Choroid plexus epithelial cell (primary cell): ENCODE data around the gene FGGY.
A peak's percentile ranks its signal among the peaks of the same experiment; 100 is the strongest.

ENCODE experiments used
- DNase-seq: peaks from one replicate; pipeline ENCODE4 v3.0.0-alpha.2; 2010; ENCODE audit warnings: low read depth
- H3K4me3 ChIP-seq: 2 replicates; pipeline ENCODE4 v1.5.1; 2011; ENCODE audit warnings: low read depth, mild to moderate bottlenecking, control low read depth, low read length, moderate library complexity
- TF ChIP-seq, protein P1 (sequence below): conservative IDR thresholded peaks from 2 replicates; pipeline ENCODE4 v1.5.1; 2011; ENCODE audit warnings: low read depth, mild to moderate bottlenecking, control low read depth, inconsistent platforms, low read length, moderate library complexity

FGGY gene

GRCh38 chr1:59625384-59625783, 328.5 kb downstream of the FGGY start:
- no peak overlapping the region for H3K4me3 ChIP-seq
- DNase-seq, result no peak
- TF ChIP-seq, protein P1, sequence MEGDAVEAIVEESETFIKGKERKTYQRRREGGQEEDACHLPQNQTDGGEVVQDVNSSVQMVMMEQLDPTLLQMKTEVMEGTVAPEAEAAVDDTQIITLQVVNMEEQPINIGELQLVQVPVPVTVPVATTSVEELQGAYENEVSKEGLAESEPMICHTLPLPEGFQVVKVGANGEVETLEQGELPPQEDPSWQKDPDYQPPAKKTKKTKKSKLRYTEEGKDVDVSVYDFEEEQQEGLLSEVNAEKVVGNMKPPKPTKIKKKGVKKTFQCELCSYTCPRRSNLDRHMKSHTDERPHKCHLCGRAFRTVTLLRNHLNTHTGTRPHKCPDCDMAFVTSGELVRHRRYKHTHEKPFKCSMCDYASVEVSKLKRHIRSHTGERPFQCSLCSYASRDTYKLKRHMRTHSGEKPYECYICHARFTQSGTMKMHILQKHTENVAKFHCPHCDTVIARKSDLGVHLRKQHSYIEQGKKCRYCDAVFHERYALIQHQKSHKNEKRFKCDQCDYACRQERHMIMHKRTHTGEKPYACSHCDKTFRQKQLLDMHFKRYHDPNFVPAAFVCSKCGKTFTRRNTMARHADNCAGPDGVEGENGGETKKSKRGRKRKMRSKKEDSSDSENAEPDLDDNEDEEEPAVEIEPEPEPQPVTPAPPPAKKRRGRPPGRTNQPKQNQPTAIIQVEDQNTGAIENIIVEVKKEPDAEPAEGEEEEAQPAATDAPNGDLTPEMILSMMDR, result no peak

GRCh38 chr1:59631561-59632255, 334.8 kb downstream of the FGGY start:
- DNase-seq, result no peak
- TF ChIP-seq, protein P1, result no peak
- no peak overlapping the region for H3K4me3 ChIP-seq

DNA sequence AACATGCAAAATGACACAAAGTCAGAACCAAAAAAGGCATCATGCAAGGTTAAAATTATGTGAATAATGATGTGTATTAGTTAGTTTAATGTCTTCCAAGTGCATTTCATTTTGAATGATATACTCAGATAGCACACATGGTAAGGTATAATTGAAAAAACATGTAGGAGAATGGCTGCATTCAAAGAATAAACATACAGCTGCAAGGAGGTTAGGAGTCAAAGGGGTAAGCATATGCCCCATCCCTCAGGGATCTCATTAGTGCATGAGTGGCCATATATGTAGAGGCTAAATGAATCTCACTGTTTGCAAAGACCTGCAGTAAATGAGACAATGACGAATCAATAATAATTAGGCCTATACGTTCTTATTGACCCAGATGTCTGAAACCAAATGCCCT, 338.2 kb downstream of the FGGY start:
- no peak for DNase-seq
- H3K4me3 ChIP-seq, result no peak overlapping the region
- TF ChIP-seq, protein P1, result no peak

DNA sequence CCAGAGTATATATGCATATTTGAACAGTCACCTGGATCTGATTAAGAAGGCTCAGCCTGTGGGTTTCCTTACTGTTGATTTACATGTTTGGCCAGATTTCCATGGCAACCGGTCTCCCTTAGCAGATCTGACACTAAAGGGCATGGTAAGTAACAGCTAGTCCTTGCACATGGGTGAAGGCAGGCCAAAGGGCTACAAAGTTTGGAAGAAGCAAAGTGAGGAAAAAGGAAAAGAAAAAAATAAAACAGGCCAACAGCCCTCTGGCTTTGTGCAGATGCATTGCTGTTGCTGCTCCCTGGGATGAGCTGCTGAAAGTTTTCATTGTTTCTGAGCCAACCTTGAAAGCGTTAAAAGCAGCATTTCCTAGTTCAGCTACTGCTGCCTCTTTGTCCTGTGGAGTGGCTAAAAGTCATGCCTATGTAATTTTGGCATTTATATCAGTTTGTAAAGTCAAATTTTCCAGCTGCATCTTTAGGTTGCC, 341.4 kb downstream of the FGGY start:
- no peak overlapping the region for H3K4me3 ChIP-seq
- TF ChIP-seq, protein P1, result peak; percentile 48
- DNase-seq, result peak; percentile 85

DNA sequence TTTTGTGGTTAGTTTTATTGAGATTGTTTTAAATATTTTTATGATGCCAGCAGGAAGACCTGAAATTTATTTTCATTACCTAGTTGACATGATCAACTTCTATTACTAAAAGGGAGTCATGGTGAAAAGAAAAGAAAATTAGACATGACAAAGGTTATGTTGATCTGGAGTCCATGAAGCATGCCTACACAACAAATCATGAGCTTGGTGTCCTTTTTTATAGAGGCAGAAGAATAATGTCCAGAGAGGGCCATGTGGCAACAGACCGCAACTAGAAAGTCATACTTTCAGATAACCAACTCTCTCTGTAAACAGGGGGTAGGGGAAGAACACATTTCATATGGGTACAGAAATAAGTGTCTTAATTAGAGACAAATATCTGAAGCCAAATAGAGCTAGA, 342.4 kb downstream of the FGGY start:
- H3K4me3 ChIP-seq, result no peak overlapping the region
- TF ChIP-seq, protein P1, result no peak
- DNase-seq, result no peak

GRCh38 chr1:59640851-59641250, 344.0 kb downstream of the FGGY start:
- DNase-seq, result no peak
- TF ChIP-seq, protein P1, result no peak
- H3K4me3 ChIP-seq, result no peak overlapping the region

GRCh38 chr1:59641836-59642235, 344.9 kb downstream of the FGGY start:
- no peak overlapping the region for H3K4me3 ChIP-seq
- TF ChIP-seq, protein P1, result no peak
- DNase-seq, result no peak
